Measurements from ENCODE around the gene SNPH.

The SNPH gene

DNA sequence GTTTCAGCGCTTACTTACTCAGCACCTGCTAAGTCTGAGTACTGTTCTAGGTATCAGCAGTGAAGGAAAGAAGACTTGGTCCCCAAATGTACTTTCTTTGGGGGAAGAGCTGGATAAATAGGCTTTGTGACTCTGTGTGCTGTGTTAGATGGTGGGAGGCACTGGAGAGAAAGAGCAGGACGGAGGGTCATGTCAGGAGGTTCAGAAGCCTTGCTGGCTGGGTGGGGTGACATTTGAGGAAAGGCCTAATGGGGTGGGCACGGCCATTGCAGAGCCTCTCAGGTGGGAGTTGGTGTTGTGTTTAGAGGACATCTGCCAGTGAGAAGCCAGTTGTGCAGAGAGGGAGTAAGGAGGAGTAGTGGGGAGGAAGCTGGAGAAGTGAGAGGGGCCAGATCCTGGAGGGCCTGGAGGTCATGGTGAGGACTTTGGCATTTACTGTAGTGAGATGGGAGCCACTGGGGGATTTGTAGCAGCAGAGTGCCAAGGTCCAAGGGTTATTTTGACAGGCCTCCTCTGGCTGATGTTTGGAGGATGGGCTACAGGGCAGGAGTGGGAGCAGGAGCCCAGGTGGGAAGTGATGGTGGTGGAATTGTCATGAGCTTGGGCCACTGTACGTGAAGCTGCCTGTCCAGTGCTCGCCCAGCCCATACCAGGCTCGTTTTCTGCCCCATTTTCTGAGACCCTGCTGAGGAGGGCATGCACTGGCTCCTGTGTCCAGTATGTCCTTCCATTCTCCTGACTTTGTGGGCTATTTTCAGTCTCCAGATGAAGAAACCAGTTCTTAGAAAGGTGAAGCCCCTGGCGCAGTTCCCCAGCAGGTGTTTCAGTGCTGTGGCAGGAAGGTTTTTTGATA is 62.0 kb downstream of the SNPH start:
- in situ Hi-C loops (cut with HindIII; ENCODE audit: low pct_ligation_motif_present, low pct_unique_long_range_greater_than_20kb, low sequenced_read_pairs): no loop called here
- no peak for DNase-seq

DNA sequence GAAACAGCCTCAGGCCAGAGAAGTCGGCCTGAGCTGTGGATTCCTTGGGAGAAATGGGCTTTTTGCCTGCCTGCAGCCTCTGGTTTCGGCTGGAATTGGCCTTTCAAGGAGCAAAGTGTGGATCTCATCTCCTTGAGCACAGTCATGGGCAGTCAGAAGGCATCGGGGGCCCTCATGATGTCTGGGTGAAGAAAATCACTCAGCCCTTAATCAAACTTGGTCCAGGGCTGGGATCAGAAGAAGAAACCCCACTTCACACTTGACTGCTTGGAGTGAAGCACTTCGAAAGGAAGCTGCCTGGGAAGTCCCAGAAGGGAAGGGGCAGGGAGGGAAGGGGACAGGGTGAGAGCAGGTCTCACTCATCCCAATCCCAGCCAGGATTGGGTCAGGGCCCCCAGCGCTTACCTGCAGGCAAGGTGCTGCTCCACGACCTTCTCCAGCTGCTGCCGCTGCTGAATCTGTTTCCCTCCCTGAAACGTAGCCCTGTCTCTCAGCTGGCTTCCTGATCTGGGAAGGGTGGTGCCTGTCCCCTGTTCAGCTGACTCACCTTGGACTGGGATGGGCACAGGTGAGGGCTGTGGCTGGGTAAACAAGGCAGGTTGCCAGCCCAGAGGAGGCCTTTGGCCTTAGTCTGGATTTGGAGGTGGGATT is 62.7 kb downstream of the SNPH start, which contains the start of gene SDCBP2:
SDCBP2 (minus strand) TSS at position 460 of the 651 bp plus-strand sequence. CDS start 8,723 bp downstream, outside the sequence.
- in situ Hi-C loops (cut with HindIII; ENCODE audit: low pct_ligation_motif_present, low pct_unique_long_range_greater_than_20kb, low sequenced_read_pairs): no loop called here
- no peak for DNase-seq

DNA sequence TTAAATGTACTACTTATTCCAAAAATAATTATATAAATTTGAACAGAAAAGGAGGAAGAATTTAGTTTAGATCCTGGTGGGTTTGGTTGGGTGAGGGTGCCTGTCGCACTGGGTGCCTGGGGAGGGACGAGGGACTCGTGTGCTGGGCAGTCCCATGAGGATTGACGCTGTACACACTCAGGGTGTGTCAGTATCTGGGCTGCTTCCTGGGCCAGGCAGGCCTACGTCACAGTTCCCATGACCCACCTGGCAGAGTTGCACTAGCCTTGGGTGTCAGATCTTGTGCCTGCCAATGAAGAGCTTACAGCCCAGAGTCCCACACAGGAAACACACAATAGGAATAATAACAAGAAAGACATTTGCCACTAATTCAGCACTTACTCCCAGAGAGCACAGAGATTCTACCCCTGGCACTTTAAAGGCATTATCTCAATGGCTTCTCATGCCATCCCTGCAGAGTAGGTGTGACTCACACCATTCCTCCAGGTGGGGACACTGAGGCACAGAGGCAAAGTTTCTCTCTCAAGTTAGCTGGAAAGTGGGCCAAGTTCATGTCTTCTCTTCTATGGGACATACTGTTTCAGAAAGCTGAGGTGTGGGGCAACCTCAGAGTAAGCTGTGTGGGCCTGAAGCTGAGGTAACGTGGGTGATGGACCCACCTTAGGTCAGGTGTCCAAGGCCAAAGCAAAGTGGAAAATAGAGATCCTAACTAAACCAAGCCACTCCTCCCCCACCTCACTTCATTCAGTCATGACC is 64.2 kb downstream of the SNPH start:
- DNase-seq: no peak
- in situ Hi-C loops (cut with HindIII; ENCODE audit: low pct_ligation_motif_present, low pct_unique_long_range_greater_than_20kb, low sequenced_read_pairs): no loop called here

DNA sequence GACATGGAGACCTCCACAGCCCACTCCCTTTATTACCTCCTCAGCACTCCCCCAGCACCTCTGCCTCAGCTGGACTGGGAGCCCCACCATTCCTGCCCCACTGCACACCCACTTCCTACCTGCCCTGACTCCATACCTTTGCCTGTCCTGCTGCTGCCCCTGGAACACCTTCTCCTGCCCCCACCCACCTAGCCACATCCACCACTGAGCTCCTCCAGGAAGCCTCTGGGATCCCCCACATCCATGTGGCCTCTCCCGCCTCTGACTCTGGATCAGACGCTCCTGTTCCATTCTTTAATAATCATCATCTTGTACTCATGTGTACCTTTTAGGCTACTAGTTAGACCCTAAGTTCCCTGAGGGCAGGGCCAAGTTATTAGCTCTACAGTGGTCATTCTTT is 65.0 kb downstream of the SNPH start:
- in situ Hi-C loops (cut with HindIII; ENCODE audit: low pct_ligation_motif_present, low pct_unique_long_range_greater_than_20kb, low sequenced_read_pairs): no loop called here
- DNase-seq: no peak

DNA sequence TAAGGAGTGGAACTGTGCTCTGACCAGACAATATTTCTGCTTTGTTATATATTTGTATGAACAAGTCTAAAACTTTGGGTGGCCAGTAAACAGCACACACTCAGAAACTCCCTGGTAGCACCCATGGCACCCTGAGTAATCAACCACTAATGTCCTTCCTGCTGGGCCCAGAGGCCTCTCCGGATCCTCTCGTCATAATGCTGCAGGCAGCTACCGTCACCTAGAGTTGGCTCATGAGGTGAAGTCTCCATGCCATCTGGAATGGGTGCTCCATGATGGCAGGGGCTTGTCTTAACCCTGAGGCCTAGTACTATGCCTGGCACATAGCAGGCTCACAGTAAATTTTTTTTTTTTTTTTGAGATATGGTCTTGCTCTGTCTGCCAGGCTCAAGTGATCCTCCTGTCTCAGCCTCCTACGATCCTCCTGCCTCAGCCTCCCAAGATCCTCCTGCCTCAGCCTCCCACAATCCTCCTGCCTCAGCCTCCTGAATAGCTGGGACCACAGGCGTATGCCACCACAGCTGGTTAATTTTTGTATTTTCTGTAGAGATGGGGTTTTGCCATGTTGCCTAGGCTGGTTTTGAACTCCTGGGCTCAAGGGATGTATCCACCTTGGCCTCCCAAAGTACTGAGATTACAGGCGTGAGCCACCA is 65.8 kb downstream of the SNPH start:
- DNase-seq: no peak
- in situ Hi-C loops (cut with HindIII; ENCODE audit: low pct_ligation_motif_present, low pct_unique_long_range_greater_than_20kb, low sequenced_read_pairs): no loop called here

DNA sequence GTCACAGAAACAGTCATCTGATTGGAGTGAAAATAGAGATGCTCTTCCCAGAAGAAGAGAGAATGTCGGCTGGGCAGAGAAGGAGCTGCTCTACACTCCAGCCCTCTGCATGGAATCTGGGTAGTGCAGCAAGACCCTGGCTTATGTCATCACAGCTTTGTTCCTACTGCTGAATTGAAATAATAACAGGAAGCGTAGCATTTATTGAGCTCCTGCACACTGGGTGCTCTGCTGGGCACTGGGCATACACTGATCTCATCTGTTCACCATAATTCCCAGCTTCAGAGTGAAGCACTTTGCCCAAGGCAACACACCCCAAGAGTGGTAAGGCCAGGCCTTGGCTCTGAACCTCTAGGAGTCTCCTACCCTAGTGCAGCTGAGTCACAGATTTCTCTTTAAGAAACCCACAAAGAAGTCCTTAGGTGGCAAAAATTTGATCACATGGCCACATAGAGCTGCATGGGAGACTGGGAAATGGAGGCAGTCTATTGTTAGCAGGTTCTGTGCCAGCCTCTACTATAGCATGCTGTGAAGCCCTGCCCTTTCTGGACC is 66.7 kb downstream of the SNPH start:
- DNase-seq: no peak
- in situ Hi-C loops (cut with HindIII; ENCODE audit: low pct_ligation_motif_present, low pct_unique_long_range_greater_than_20kb, low sequenced_read_pairs): no loop called here

DNA sequence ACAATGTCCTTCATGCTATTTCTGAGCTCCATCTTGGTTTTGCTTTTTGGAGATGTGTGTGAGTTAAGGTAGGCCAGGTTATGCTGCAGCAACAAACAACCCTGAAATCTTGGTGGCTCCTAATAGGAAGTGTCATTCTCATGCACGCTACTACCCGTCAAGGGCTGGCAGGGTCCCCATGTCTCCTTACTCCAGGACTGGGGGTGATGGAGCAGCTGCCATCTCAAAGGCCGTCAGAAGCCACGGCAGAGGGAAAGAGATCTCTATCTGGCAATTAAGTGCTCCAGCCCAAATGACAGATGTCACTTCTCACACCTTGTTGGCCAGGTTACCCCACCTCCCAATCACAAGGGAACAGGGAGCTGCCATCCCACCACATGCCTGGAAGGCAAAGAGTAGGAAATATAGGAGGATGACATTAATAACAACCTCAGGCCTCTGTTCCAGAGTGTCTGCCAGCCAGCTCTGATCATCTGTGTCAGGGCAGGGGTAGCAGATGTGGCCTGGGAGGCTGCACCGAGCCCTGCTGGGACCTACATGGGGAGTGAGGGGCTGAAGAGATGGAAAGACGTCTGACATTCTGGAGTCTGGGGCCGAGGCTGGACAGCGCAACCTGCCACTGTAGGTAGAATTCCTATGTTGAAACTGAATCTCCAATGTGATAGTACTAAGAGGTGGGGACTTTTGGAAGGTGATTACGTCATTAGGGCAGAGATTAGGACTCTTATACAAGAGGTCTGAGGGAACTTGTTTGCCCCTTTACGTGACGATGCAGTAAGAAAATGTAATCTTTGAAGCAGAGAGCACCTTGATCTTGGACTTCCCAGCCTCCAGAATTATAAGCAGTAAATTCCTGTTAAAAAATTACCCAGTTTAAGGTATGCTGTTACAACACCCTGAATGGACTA is 67.6 kb downstream of the SNPH start:
- in situ Hi-C loops (cut with HindIII; ENCODE audit: low pct_ligation_motif_present, low pct_unique_long_range_greater_than_20kb, low sequenced_read_pairs): no loop called here
- DNase-seq: no peak

DNA sequence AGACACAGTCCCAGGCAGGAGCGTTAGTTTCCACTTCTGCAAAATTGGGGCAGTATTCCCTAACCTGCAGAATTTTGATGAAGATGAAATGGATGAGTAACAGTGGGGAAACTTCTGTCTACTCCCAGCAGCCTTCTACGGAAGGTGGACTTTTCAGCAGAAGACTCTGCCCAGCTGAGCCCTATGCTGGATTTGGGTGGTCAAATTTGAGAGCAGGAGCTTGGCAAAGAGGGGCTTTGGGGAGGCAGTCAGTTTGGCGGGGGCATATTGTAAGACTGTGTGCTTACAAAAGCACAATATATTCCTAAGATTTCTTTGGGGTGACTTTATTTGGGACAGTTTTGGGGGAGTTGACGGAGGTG is 68.3 kb downstream of the SNPH start:
- no peak for DNase-seq

DNA sequence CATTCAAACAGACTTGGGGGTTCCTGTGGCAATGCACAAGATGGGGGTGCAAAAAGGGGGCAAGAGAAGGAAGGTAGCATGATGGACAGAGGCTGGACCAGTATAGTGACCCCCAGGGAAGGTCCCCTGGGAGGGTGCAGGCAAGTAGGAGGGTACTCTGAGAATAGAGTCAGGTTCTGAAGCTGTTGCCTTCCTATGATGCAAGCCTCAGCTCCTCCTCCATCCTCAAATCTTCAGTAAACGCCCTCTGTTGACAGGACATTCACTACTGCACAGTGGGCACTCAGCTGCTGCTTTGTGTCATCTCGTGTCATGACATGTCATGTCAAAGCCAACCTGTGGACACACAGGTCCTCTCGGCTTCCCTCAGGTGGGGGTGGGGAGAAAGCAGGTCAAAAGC is 68.7 kb downstream of the SNPH start:
- no peak for DNase-seq
- in situ Hi-C loops (cut with HindIII; ENCODE audit: low pct_ligation_motif_present, low pct_unique_long_range_greater_than_20kb, low sequenced_read_pairs): no loop called here

More for the DNA sequence above, 68.3 kb downstream of the SNPH start:
- in situ Hi-C loops (cut with HindIII; ENCODE audit: low pct_ligation_motif_present, low pct_unique_long_range_greater_than_20kb, low sequenced_read_pairs): no loop called here

DNA sequence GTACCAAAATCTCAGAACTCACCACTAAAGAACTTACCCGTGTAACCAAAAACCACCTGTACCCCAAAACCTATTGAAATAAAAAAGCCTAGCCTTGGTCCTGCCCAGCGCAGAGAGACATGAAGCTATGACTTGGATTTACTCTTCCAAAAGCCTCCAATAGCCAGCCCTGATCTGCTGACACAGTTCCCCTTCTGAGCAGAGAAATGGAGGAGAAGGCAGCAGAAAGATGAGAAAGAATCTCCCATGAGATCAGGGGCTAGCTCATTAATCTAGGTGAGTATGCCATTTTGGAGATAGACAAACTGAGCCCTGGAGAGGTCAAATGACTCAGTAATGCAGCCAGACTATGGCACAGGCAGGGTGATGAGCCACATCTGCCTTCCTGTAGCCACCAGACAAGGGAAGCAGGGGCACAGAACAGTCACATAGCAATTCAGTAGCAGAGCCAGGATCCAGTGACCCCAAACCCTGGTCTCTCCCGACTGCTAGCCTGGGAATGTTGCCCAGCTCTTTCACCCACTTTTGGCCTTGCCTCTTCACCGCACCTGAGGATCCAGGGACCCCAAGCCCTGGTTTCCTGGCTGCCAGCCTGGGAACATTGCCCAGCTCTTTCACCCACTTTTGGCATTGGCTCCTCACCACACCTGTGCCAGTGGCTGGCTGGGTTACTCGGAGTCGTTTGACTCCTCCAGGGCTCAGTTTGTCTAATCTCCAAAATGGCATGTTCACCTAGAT is 70.0 kb downstream of the SNPH start:
- in situ Hi-C loops (cut with HindIII; ENCODE audit: low pct_ligation_motif_present, low pct_unique_long_range_greater_than_20kb, low sequenced_read_pairs): no loop called here

DNA sequence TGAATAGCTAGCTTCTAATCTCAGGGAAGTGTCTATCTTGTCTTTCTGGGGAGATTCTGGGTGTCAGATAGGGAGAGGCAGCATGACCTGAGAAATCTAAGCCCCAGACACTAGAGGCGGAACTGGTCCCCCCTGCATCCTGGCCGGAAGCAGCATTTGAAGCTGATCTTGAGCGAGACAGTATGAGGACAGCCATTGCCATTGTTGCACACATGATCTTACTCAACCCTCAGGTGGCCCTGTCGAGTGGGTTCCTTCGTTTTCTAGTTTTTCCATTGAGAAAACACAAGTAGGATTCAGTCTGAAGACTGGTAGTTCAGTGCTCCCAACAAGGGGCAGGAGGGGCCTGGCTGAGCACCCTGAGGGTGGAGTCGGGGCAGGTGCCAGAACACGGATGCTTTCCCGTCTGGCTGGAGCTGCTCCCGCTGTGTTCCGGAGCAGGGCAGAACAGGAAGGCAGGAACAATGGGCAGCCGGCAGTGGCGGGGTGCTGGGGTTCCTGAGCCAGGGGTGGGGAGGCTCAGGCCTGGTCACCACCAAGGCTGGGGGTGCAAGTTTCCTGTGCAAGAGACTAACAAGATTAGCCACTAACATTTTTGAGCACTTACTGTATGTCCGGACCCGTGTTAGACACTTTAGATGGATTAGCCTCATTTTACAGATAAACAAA is 70.7 kb downstream of the SNPH start:
- in situ Hi-C loops (cut with HindIII; ENCODE audit: low pct_ligation_motif_present, low pct_unique_long_range_greater_than_20kb, low sequenced_read_pairs): no loop called here
- no peak for DNase-seq

More for the DNA sequence above, 70.0 kb downstream of the SNPH start:
- DNase-seq: no peak

DNA sequence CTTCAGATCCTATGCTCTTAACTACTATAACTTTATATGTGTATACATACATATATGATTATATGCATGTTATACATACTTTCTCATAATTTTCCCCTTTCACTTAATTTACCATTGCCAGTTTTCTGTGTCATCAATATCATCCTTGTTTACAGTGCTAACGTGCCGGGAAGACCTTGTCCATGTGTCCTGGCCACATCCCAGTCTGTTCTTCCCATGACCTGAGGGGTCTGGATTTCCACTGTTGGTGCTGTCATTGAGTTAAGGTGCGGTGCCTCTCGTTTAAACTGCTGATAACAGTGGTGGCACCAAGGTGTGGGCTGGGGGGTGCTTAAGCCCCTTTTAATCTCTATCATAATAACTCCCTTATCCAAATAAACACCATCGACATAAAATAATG is 71.3 kb downstream of the SNPH start:
- in situ Hi-C loops (cut with HindIII; ENCODE audit: low pct_ligation_motif_present, low pct_unique_long_range_greater_than_20kb, low sequenced_read_pairs): no loop called here
- no peak for DNase-seq

DNA sequence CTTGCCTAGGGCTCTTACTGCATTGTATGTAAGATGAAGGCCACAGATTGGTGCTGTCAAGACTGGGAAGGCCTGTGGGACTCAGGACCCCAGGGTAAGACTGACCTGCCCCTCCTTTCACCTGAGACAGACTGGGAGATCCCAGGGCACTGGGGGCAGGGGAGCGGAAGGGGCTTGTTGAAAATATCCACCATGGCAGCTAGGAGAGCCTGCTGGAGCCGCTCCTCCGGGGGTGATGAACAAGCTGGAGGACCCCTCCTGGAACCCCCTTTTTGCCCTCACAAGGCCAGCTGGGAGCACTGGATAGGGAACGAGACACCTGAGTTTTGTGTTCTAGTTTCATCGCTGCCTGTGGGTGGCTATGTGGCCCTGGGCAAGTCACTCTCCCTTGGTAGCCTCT is 72.0 kb downstream of the SNPH start:
- in situ Hi-C loops (cut with HindIII; ENCODE audit: low pct_ligation_motif_present, low pct_unique_long_range_greater_than_20kb, low sequenced_read_pairs): no loop called here
- no peak for DNase-seq

DNA sequence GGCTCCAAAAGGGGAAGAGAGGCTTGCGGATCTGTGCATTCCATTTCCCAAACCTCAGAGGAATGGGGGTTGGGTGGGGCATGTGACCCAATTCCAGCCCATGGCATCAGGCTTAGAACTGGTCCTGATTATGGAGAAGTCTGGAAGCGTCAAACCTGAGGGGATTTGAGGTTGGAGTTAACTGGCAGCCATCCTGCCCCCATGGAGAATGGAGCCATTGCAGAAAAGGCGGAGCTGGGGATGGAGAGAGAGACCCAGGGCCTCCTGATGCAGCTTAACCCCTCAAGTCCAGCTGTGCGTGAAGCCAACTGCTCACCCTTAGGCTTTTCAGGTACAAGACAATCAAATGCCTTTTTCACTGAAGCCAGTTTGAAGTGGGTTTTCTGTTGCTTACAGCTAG is 72.7 kb downstream of the SNPH start:
- DNase-seq: no peak
- in situ Hi-C loops (cut with HindIII; ENCODE audit: low pct_ligation_motif_present, low pct_unique_long_range_greater_than_20kb, low sequenced_read_pairs): no loop called here

DNA sequence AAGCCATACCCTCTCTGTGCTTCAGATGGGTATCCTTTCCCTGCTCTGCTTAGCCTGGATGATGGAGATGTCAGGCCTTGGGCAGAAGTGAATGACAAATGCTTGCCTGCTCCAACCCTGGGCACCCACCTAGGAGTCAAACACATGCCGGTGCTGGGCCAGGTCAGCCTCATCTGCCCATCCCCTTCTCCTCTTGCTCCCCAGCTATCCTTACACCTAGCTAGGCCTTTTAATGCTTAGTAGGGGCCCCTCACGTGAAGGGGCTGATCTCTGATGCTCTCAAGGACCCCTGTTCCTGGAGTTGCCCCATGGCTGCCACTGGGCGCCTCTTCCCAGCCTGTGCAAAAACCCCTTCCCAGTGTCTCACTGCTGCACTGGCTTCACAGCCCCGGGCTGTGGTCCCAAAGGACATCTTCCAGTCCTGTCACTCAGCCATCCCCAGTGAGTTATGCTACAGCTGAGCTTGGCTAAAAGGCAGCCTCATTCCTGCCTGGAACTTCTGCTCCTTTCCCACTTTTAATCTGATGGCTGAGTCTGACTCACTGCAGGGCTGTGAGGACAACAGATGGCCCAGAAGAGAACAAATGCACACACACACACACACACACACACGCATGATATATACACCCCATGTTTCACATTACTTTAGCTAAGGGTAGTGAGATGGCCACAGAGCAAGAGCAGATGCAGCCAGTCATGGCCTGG is 75.6 kb downstream of the SNPH start:
- in situ Hi-C loops (cut with HindIII; ENCODE audit: low pct_ligation_motif_present, low pct_unique_long_range_greater_than_20kb, low sequenced_read_pairs): no loop called here
- DNase-seq: no peak

All from ACHN (cell line).